Skeletal muscle cell (primary cell): ENCODE measurements around the gene IDI2.
A peak's percentile ranks its signal among the peaks of the same experiment; 100 is the strongest.

ENCODE experiments used
- DNase-seq: peaks from one replicate; pipeline ENCODE4 v3.0.0-alpha.2; 2010; ENCODE audit warnings: low read depth
- H3K4me3 ChIP-seq: 2 replicates; pipeline ENCODE4 v1.5.1; 2011; ENCODE audit warnings: low read depth, mild to moderate bottlenecking, control low read depth, low read length, moderate library complexity

The IDI2 gene

GRCh38 chr10:987870-988666 lies 37.6 kb downstream of the IDI2 start, which contains the start of gene GTPBP4:
Gene GTPBP4 (plus strand): TSS chr10:988434. CDS start chr10:988480, 46 bp downstream.
- peak within 1 kb of the TSS; percentile 100 for H3K4me3 ChIP-seq
- peak; percentile 87 for DNase-seq

- no peak for DNase-seq
- peak overlapping the region; percentile 100 for H3K4me3 ChIP-seq
Measured at GRCh38 chr10:987620-987869, 38.1 kb downstream of the IDI2 start.

- H3K4me3 ChIP-seq, result peak overlapping the region; percentile 100
- DNase-seq, result peak; percentile 31
Measured at GRCh38 chr10:986881-987619, 38.6 kb downstream of the IDI2 start.

- no peak overlapping the region for H3K4me3 ChIP-seq
- no peak for DNase-seq
Measured at GRCh38 chr10:986137-986825, 39.4 kb downstream of the IDI2 start.

GRCh38 chr10:985361-985760 lies 40.3 kb downstream of the IDI2 start:
- no peak overlapping the region for H3K4me3 ChIP-seq
- DNase-seq, result no peak

- no peak for DNase-seq
- no peak overlapping the region for H3K4me3 ChIP-seq
Measured at GRCh38 chr10:983971-984655, 41.5 kb downstream of the IDI2 start.

- no peak for DNase-seq
- no peak overlapping the region for H3K4me3 ChIP-seq
Measured at GRCh38 chr10:983401-983800, 42.3 kb downstream of the IDI2 start.

- H3K4me3 ChIP-seq, result no peak overlapping the region
- no peak for DNase-seq
Measured at GRCh38 chr10:980468-981093, 45.1 kb downstream of the IDI2 start.

GRCh38 chr10:978826-979421 lies 46.7 kb downstream of the IDI2 start:
- DNase-seq, result no peak
- H3K4me3 ChIP-seq, result no peak overlapping the region

GRCh38 chr10:976316-976715 lies 49.3 kb downstream of the IDI2 start:
- no peak for DNase-seq
- H3K4me3 ChIP-seq, result no peak overlapping the region

GRCh38 chr10:974785-975074 lies 50.9 kb downstream of the IDI2 start:
- no peak overlapping the region for H3K4me3 ChIP-seq
- no peak for DNase-seq

- no peak overlapping the region for H3K4me3 ChIP-seq
- no peak for DNase-seq
Measured at GRCh38 chr10:974038-974784, 51.4 kb downstream of the IDI2 start.

GRCh38 chr10:972763-973162 lies 52.9 kb downstream of the IDI2 start:
- DNase-seq, result no peak
- no peak overlapping the region for H3K4me3 ChIP-seq

GRCh38 chr10:971613-972012 lies 54.0 kb downstream of the IDI2 start:
- no peak overlapping the region for H3K4me3 ChIP-seq
- no peak for DNase-seq

- no peak overlapping the region for H3K4me3 ChIP-seq
- no peak for DNase-seq
Measured at GRCh38 chr10:971150-971542, 54.5 kb downstream of the IDI2 start.

- H3K4me3 ChIP-seq, result no peak overlapping the region
- no peak for DNase-seq
Measured at GRCh38 chr10:970311-971149, 55.1 kb downstream of the IDI2 start.

- no peak for DNase-seq
Measured at GRCh38 chr10:969473-970150, 56.0 kb downstream of the IDI2 start.

More at GRCh38 chr10:969473-970150, 56.0 kb downstream of the IDI2 start:
- H3K4me3 ChIP-seq, result no peak overlapping the region
